Left lung (tissue), 10 donors: ENCODE results near the gene TDRD1. TPM values are rescaled to one million over a fixed set of nuclear protein-coding genes. Genes with fewer than 3 reads are reported as not detected.

ENCODE experiments used
- ATAC-seq: fragments of 200-7000 bp; cut with Tn5 transposase; one replicate; pipeline ENCODE4 v1.9.1; 2020; ENCODE audit warnings: moderate library complexity
- DNase-seq, 4 donors: peaks; one replicate each; pipeline ENCODE4 v3.0.0-alpha.2; 2013 to 2020
- H3K27ac ChIP-seq, 2 donors: fragments of 200-600 bp; sonication (generic) in 1 of 2; one replicate each; pipeline versions ENCODE4 v1.5.0 to v1.8.0; 2020 to 2021
- H3K27me3 ChIP-seq, 2 donors: fragments of 200-600 bp; sonication (generic) in 1 of 2; one replicate each; pipeline versions ENCODE4 v1.5.0 to v1.8.0; 2020 to 2021
- H3K36me3 ChIP-seq, 2 donors: fragments of 200-600 bp; sonication (generic) in 1 of 2; one replicate each; pipeline versions ENCODE4 v1.5.0 to v1.8.0; 2020 to 2021
- H3K4me1 ChIP-seq, 2 donors: fragments of 200-600 bp; one replicate each; pipeline ENCODE4 v1.8.0; 2021
- H3K4me3 ChIP-seq, 2 donors: fragments of 200-600 bp; sonication (generic) in 1 of 2; one replicate each; pipeline versions ENCODE4 v1.5.0 to v1.8.0; 2020 to 2021; ENCODE audit warnings: mild to moderate bottlenecking in 1 of 2
- H3K9me3 ChIP-seq, 2 donors: fragments of 200-600 bp; sonication (generic) in 1 of 2; one replicate each; pipeline versions ENCODE4 v1.5.0 to v1.8.0; 2020 to 2021
- CTCF ChIP-seq, 2 donors: fragments of 200-600 bp; sonication (generic) in 1 of 2; IDR thresholded peaks; one replicate each; pipeline versions ENCODE4 v1.5.0 to v1.8.0; 2021; ENCODE audit warnings: antibody characterized with exemption in 2 of 2
- intact Hi-C, 2 donors: fragments of 100-400 bp; cut with DNase I; formaldehyde crosslinking; loops; one replicate each; pipeline versions ENCODE4 v1.11.2 to v1.14.2; 2022
- polyA plus RNA-seq, 6 donors: library from polyadenylated mRNA; unstranded; fragments of 120-200 nt; gene quantifications; one replicate each; pipeline ENCODE4 v1.2.1, GENCODE V29; 2013; ENCODE audit not compliant: insufficient read length in 6 of 6
- total RNA-seq, 2 donors: library from RNA; stranded (reverse); fragmentation: NEBNext Ultra II Directional; extraction: Animal tissue kit (Norgen Biotek cat#: 25700); gene quantifications; one replicate each; pipeline ENCODE4 v1.2.1, GENCODE V29; 2021
- donor health status: DM: no; HTN: yes; CAD: no.
- donor health status: DM: no; HTN: no; CAD: no.

TDRD1 gene
- total and polyA plus RNA-seq, 8 donors, result 0.15 to 0.50 (median 0.20) TPM

GRCh38 chr10:114252883-114253282, 73.7 kb downstream of the TDRD1 start:
- no peak overlapping the region for H3K27ac ChIP-seq
- TF ChIP-seq CTCF (IDR thresholded peaks at IDR 0.05), result no peak
- H3K27me3 ChIP-seq, result no peaks in the 10 kb centered on the region
- H3K4me1 ChIP-seq, result peaks cover 0 to 5% of the 10 kb centered on the region in 2 donors
- no peak overlapping the region for H3K4me3 ChIP-seq
- DNase-seq, result no peak
- no peaks in the 10 kb centered on the region for H3K36me3 ChIP-seq
- ATAC-seq, result no peak
- no peaks in the 10 kb centered on the region for H3K9me3 ChIP-seq
- intact Hi-C loops, result no loop called here

- DNase-seq (no peak), ATAC-seq (no peak)
- Histone ChIP-seq H3K36me3 (no peaks in the 10 kb centered on the region), H3K27me3 (no peaks in the 10 kb centered on the region), H3K4me3 (no peak overlapping the region), H3K27ac (no peak overlapping the region), H3K4me1 (peaks cover 3 to 8% of the 10 kb centered on the region in 2 donors), H3K9me3 (no peaks in the 10 kb centered on the region)
- TF ChIP-seq CTCF (IDR thresholded peaks at IDR 0.05), result no peak
- intact Hi-C loops, result no loop called here
Observed at GRCh38 chr10:114255227-114255626, 76.1 kb downstream of the TDRD1 start.

- Histone ChIP-seq H3K4me3 (no peak overlapping the region), H3K9me3 (no peaks in the 10 kb centered on the region), H3K27ac (no peak overlapping the region), H3K36me3 (no peaks in the 10 kb centered on the region), H3K27me3 (no peaks in the 10 kb centered on the region), H3K4me1 (peaks cover 3 to 8% of the 10 kb centered on the region in 2 donors)
- no peak for TF ChIP-seq CTCF (IDR thresholded peaks at IDR 0.05)
- DNase-seq (no peak), ATAC-seq (no peak)
- intact Hi-C loops, result no loop called here
Observed at GRCh38 chr10:114256008-114256765, 77.0 kb downstream of the TDRD1 start.

DNA sequence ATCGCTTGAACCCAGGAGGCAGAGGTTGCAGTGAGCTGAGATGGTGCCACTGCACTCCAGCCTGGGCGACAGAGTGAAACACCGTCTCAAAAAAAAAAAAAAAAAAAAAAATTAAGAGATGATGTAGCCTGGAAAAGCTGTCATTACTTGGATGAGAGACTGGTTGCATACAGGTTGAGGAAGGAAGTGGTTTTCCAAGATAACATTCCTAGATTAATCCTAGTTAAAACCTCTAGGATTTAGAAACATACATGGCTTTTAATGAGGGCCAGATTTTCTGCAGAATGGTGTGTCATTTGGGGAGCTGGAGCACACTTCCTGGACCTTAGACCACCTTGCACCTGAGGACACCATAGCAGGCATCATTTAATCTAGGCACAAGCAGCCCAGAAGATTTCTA, 77.7 kb downstream of the TDRD1 start:
- H3K27ac ChIP-seq, result no peak overlapping the region
- DNase-seq, result no peak

More for the DNA sequence above, 77.7 kb downstream of the TDRD1 start:
- no peak for TF ChIP-seq CTCF (IDR thresholded peaks at IDR 0.05)
- Histone ChIP-seq H3K4me3 (no peak overlapping the region), H3K9me3 (no peaks in the 10 kb centered on the region), H3K27me3 (no peaks in the 10 kb centered on the region), H3K4me1 (peaks cover 3 to 8% of the 10 kb centered on the region in 2 donors), H3K36me3 (no peaks in the 10 kb centered on the region)
- intact Hi-C loops, result no loop called here
- no peak for ATAC-seq
